ENCODE data around the gene DNAH17.
"Not testable (repeated sequence)": the region's sequence is repeated elsewhere in the genome, so short reads cannot be mapped to it uniquely, and the experiment has no call there.

The DNAH17 gene

DNA sequence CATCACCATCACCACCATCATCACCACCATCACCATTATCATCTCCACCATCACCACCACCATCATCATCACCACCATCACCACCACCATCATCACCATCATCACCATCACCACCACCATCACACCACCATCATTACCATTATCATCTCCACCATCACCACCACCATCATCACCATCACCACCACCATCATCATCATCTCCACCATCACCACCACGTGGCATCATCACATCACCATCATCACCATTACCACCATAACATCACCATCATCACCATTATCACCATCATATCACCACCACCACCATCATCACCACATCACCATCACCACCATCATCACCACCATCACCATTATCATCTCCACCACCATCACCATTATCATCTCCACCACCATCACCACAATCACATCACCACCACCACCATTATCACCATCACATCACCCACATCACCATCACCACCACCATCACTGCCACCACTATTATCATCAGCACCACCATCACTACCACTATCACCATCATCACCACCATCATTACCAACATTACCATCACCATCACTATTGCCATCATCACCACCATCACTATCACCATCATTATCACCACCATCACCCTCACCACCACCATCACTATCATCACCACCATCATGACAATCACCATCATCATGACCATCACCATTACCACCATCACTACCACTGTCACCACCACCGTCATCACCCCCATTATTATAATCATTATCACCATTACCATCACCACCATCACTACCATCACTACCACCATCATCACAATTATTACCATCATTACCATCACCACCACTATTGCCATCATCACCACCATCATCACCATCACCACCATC lies 99.1 kb downstream of the DNAH17 start:
- DNase-seq (ENCODE audit: low read depth in 1 of 2, low spot score in 1 of 2): no peak

DNA sequence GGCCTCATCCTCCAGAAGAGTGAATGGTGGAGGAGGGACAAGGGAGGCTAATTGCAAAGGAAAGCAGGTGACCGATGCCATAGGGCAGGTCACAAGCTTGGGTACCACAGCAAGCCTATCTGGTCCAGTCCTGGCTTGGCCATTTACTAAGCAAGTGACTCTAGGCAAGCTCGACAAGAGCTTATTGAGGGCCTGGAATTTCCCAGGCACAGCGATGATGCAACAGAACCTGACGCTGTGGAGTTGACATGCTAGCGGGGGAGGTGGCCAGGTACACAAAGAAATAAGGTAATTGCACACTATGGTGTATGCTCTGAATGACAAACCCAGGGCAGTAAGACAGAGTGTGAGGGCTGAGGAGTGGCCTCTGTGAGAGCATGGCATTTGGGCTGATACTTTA lies 100.2 kb downstream of the DNAH17 start:
- DNase-seq (ENCODE audit: low read depth in 1 of 2, low spot score in 1 of 2): no peak

DNA sequence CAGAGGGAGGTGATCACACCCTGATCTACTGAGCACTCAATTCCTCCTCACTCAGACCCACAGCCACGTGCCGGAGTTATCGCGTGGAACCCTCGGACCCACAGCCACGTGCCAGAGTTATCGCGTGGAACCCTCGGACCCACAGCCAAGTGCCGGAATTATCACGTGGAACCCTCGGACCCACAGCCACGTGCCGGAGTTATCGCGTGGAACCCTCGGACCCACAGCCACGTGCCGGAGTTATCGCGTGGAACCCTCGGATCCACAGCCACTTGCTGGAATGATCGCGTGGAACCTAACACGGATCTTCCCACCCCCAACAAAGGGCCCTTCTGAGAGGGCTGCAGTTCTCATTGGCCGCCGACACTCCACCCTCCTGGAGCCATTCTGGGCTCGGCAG lies 101.0 kb downstream of the DNAH17 start:
- no peak for DNase-seq (ENCODE audit: low read depth in 1 of 2, low spot score in 1 of 2)

DNA sequence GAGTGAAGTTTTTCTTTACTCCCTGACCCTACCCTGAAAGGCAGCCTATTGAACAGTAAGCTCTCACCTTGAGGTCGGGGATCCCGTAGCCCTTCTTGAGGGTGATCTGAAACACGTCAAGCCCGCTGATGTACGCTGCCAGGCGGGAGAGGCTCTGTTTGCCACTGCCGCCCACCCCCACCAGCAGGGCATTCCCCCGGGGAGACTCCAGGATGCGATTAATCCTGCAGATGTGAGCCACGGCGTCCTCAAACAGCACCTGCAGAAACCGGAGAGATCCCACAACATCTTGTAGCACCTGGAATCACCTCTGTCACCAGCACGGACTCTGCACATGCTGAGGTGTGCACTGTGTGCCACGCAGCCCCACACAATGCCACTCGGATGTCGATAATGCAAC lies 102.0 kb downstream of the DNAH17 start:
- no peak for DNase-seq (ENCODE audit: low read depth in 1 of 2, low spot score in 1 of 2)

DNA sequence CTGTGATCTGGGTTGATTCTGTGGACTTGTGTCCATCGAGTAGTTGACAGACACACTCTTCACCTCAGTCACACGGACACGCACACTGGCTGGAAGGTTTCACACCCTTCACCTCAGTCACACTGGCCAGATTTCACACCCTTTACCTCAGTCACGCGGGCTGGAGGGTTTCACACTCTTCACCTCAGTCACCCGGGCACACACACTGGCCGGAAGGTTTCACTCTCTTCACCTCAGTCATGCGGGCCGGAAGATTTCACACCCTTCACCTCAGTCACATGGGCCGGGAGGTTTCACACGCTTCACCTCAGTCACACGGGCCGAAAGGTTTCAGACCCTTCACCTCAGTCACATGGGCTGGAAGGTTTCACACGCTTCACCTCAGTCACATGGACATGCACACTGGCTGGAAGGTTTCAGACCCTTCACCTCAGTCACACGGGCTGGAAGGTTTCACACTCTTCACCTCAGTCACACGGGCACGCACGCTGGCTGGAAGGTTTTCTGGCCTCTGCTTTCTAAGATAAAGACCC lies 102.5 kb downstream of the DNAH17 start:
- no peak for DNase-seq (ENCODE audit: low read depth in 1 of 2, low spot score in 1 of 2)

DNA sequence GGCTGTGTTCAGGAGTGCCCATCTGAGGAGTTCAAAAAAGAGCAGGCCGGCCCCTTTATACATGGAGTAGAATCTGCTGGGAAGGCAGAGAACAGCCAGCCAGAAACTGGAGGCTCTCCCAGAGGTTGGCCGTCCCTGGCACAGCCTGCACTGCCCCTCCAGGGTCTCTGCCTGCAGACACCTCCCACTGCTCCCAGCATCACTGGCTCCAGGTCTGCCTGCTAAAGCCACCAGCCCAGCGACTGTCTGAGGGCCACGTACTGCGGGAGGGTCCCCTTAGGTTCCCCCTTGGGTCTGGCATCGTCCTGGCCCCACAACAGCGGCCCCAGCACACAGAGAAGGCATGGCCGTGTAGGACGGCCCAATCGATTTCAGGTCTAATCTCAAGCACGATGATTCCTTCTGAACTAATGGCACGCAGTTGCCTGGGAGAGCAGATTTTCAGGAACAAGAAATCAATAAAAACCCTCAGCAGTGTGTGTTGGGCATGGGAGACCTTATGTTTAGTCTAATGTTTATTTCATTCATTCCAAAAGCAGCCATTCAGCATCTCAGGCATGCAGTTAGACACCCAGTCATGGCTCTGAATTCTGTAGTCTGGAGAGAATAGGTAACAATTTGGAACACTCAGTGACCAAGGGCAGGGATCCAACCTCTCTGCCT lies 103.1 kb downstream of the DNAH17 start:
- no peak for DNase-seq (ENCODE audit: low read depth in 1 of 2, low spot score in 1 of 2)

DNA sequence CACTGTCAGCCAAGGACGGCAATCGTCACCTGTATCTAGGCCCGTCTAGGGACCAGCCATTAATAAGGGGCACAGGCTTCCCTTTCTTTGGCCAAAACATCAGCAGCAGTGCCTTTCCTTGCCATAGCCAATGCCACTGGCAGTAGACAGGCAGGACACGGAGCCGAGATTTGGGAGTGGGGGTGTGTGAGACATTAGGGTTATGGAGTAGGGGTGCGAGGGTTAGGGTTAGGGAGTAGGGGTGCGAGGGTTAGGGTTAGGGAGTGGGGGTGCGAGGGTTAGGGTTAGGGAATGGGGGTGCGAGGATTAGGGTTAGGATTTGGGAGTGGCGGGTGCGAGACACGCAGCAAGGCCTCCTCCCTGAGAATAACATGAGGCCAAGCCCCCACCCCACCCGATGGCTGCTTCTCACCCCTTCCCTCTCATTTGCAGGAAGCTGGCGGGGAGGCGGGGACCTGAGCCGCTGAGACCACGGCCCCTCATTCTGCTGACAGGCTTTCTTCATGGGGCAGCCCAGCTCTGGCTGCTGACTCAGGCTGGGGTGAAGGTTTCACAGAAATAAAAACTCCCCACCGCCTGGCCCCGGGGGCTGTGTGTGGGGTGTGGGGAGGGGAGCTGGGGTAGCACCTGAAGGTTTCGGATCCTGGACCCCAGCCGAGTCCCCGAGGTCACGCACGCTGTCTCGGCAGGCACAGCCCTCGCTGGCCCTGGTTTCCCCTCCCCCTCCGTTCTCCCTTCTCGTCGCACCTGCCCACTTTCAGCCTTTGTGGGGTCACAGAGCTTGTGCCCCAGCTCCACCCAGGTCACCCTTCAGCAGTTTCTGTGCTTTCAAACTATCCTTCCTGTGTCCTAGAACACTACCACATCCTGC lies 104.9 kb downstream of the DNAH17 start:
- DNase-seq (ENCODE audit: low read depth in 1 of 2, low spot score in 1 of 2): no peak

DNA sequence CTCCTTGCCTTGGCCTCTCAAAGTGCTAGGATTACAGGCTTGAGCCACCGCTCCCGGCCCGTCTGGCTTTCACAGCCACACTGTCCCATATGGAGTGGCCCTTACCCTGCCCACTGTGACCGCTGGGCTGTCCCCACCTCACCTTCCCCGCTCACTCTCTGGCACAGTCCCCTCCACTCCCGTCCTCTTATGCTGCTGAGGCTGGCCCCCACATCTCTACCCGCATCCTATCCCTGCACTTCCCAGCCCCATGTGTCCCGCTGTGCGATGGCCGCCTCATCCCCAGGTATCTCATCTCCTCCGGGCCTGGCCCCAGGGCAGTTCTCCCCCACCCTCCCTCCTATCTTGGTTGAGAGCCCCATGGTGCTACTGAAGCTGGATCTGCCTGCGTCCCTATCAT lies 105.6 kb downstream of the DNAH17 start:
- no peak for DNase-seq (ENCODE audit: low read depth in 1 of 2, low spot score in 1 of 2)

DNA sequence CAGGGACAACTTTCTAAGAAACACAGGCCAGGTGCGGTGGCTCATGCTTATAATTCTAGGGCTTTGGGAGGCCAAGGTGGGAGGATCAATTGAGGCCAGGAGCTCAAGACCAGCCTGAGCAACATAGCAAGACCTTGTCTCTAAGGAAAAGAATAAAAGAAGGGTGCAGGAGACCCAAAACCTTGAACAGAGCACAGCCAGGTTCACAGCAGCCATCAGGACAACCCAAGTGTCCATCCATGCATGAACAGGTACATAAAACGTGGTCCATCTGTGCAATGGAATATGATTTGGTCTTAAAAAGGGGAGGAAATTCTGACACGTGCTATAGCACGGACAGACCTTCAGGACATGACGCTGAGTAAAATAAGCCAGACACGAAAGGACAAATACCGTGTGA lies 107.8 kb downstream of the DNAH17 start:
- DNase-seq (ENCODE audit: low read depth in 1 of 2, low spot score in 1 of 2): no peak

DNA sequence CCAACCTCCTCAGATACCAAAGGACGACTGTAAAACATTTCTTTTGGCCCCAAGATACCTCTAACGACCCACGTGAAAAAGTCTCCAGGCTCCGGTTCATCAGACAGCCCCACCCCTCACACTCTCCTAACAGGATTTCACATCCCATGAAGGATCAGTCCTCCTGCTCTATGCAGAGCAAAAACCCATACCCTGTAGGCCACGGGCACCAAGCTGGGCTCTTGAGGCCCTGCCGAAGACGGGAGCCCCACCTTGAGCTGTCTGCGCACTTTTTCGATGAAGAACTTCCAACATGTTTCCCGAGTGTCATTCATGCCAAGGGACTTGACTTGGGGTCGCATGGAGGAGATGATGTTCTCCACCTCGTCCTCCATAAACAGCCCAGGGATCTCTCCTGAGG lies 108.8 kb downstream of the DNAH17 start:
- DNase-seq (ENCODE audit: low read depth in 1 of 2, low spot score in 1 of 2): no peak

DNA sequence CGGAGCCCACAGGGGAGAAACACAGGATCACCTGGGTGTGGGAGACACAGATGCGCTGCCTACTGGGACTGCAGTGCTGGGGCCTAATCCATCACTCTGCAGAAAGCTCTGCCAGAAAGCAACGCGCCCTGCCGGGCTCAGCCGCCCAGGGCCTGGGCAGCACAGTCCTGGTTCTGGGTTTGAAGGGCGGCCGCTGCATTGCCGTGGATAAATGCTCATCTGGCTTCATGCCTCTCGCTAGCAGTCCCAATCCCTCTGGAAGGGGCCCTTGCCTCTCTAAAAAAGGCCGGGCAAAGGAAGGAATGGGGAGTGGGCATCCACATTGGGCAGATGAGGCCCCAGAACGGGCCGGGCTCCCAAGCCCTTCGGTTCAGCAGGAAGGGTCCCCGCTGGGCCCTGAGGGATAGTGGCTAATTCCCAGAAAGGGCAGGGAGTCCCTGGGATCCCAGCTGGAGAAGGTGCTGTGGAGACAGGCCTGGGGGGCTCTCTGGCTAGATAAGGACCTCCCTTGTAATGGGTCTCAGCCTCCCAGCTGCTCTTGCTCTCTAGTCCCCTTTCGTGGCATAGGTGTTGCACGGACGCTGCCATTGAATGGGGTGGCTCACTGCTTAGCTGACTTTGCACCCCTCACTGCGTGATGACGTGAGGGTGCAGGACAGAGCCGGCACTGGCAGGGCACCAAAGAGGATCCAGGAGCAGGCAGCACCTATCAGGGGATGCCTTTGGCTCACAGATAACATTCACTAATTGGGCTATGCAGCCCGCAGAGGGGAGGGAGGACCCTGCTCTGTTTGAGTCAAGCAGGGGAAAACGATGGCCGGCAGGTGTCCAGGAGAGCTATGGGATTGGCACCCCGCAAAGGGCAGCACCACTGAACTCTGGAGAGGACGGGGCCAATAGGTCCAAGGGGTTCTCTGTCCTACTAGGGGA lies 110.1 kb downstream of the DNAH17 start:
- DNase-seq (ENCODE audit: low read depth in 1 of 2, low spot score in 1 of 2): no peak

DNA sequence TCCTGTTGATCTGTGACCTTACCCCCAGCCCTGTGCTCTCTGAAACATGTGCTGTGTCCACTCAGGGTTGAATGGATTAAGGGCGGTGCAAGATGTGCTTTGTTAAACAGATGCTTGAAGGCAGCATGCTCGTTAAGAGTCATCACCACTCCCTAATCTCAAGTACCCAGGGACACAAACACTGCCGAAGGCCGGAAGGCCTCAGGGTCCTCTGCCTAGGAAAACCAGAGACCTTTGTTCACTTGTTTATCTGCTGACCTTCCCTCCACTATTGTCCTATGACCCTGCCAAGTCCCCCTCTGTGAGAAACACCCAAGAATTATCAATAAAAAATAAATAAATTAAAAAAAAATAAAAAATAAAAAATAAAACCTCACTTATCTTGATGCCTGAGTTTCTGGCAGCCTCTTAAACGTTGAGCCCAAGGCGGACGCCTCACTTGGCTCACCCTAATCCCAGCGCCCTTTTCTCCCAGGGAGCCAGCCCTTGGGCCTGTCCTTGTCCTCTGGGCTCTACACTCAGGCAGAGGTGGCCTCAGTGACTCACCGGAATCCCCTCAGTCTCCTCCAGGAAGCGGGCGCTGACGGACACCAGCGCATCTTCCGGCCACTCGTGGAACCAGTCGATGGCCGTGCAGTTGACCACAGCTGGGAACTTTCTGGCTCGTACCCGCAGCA lies 110.9 kb downstream of the DNAH17 start:
- DNase-seq (ENCODE audit: low read depth in 1 of 2, low spot score in 1 of 2): not testable (repeated sequence)

DNA sequence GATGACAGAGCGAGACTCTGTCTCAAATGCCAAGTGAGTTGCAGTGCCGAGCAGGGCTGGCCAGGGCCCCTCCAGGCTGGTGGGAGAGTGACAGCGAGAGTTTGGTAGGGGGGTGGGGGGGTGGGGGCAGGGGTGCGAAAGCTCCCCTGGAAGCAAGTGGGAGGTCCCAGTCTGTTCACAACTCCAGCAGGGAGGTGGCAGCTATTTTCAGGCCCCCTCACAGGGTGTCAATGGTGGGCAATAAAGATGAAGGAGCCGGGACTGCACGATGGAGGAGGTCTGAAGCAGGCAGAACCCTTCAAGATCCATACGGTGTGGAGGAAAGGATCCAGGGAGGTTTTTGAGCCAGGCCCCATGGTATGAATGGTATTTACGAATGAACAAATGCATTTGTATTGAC lies 115.0 kb downstream of the DNAH17 start:
- no peak for DNase-seq (ENCODE audit: low read depth in 1 of 2, low spot score in 1 of 2)

DNA sequence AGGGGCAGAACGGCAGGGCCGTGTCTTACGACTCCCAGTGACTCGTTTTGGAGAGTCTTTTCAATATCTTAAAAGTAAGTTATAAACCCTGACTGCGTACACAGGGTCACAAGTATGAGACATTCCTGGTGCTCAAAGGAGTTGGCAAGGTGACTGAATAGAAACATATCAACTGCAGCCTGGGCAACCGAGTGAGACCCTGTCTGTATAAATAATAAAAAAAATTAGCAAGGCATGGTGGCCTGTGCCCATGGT lies 115.5 kb downstream of the DNAH17 start:
- no peak for DNase-seq (ENCODE audit: low read depth in 1 of 2, low spot score in 1 of 2)

DNA sequence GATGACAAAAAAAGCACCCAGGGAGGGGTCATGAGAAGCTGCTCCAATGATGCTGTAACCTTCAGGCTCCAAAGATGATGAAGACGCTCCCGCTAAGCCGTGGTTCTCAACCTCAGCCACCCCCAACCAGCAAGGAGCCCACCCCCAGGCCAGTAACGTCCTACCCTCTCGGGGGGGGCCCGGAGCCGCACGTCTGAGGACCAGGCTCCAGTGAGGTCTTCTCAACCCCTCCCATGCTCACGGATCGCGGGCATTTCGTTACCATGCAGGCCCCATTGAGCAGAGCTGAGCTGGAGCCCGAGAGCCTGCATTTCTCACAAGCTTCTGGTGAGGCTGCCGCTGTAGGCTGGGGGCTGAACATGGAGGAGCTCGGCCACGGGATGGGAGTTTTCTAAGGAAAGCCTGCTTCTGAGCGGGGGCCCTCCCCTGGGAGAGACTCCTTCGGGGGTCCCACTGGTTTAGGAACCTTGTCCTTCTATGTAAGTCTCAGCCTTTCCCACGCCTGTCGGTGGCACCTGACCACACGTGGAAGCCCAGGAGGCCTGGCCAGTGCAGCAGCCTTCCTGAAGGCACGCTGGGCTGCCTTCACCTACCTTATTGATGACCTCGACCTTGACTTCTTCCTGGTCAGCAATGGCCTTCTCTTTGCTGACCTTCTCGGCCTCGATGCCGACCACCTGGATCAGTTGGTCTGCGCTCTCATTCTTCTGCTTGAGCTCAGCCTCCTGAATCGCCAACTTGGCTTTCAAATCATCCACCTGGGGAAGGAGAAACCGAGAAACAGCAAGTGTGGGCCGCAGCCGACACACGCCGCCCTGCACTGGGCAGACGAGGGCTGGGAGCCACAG lies 116.0 kb downstream of the DNAH17 start:
- DNase-seq (ENCODE audit: low read depth in 1 of 2, low spot score in 1 of 2): no peak

DNA sequence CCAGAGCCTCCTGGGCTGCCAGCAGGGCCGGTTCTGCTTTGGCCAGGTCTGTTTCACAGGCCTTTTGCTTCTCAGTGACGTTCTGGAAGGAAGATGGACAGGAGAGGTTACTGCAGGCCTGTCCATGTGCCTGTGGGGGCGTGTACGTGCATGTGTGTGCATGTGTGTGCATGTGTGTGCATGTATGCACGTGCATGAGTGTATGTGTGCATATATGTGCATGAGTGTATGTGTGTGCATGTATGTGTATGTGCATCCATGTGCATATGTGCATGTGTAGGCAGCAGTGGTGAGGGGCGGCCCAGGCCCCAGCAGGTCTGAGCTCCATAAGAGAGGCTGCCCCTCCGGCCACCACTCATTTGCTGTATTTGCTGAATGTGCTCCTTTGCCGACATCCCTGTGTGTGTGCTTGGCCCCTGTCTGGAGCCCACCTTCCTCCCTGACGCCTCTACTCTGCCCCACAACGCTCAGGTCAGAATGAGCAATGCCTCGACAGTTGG lies 117.0 kb downstream of the DNAH17 start:
- no peak for DNase-seq (ENCODE audit: low read depth in 1 of 2, low spot score in 1 of 2)

DNA sequence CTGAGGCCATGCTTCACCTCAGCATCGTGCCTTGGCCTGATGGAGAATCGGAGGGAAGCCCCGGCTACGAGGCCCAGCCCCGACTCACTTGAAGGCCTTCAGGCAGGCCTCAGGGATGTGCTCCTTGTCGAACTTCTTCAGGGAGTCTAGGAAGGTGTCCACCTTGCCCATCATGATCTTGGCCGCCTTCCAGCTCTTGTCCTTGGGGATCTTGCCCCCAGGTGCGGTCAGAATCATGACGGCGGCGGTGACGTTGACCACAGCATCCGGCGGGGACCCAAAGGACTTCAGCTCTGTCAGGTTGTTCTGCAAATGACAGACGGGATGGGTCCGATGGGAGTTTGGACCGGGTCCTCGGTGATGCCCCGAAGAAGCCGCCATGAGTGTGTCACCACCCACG lies 117.5 kb downstream of the DNAH17 start:
- DNase-seq (ENCODE audit: low read depth in 1 of 2, low spot score in 1 of 2): no peak

DNA sequence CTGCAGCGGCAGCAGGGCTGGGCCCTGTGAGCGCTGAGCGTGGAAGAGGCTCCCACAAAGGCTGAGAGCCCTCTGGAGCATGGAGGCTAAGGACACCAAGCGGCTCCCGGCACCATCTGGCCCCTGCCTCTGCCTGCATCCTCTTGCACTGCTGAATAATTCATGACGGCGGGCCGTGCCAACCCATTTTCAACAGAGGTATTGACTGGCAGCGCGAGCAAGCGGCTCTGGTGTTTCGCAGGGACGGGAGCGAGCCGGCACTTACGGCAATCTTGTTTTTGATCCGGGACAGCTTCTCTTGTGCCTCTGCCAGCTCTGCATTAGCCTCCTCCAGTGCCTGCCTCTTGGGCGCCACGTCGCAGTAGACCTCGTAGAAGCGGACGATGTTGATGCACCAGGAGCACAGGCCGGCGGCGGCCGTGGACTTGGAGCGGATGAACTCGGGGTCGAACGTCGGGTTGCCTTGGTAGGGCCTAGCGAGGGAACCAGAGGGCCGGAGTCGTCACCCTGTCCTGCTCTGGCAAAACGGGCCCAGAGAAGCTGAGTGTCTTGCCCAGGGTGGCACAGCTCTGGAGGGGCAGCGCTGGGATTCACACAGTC lies 118.4 kb downstream of the DNAH17 start:
- no peak for DNase-seq (ENCODE audit: low read depth in 1 of 2, low spot score in 1 of 2)

DNA sequence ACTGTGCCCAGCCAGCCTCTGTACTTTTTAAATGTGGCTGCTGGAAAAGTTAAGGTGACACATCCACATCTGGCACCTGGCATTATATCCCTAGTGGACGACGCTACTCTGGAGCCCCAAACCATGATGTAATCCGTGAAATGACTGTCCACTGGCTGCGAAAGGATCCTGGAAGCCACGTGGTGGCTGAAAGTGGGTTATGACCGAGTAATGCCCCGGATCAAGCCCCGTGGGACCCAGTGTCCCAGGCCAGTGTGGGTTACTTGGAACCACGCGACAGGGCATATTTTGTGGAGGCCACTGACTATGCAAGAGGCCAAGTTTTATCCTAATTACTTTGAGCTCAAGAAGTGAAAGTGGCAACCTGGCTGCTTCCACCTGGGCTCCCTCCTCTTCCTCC lies 119.1 kb downstream of the DNAH17 start:
- DNase-seq (ENCODE audit: low read depth in 1 of 2, low spot score in 1 of 2): no peak

All from activated CD4-positive, alpha-beta T cell treated with anti-CD3 and anti-CD28 coated beads, Interleukin-2, amount 50 U/mL, for 24 hours (primary cell).